PC-9 (cell line): ENCODE results near the gene ZMYND10.

Source experiments
- EZH2 ChIP-seq: fragments of 200-600 bp; sonication (generic); IDR thresholded peaks from 2 replicates; pipeline ENCODE4 v1.8.0; 2017; ENCODE audit warnings: antibody characterized with exemption, low read depth
- TF ChIP-seq, protein P1 (sequence below): fragments of 200-600 bp; sonication (generic); conservative IDR thresholded peaks from 2 replicates; pipeline ENCODE4 v1.6.1; 2017; ENCODE audit warnings: mixed run types, antibody characterized with exemption, mild to moderate bottlenecking, moderate library complexity

DNA sequence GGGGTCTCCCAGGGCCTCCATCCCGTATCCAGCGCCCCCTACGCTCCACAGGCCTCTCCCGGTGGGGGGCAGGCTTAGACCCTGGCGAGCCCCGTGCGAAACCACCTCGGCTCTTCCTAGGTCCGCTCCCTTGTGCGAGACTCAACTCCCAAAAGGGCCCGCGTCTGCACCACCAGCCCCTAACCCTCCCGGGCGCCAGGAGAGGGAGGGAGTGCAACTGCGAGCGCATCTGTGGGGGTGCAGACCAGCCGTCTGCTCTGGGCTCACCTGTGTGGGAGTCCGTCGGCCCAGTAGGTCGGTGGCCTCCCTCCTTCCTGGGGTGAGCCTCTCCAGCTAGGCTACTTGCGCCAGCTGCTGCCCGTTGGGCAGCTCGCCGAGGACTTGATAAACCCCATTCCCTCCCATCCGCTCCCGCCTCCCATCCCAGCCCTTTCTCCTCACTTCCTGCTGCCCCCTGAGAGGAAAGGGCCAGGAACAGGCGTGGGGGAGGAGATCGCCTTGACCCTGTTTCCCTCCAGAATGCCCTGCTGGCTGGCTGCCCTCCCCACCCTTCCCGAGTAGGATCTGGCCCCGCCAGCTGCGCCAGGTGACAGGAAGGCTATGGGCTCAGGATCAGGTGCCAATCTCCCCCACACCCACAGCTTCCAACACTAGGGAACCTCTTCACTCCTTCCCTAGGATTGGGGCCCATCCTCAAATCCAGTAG, 23.0 kb downstream of the ZMYND10 start, which contains the start of gene HYAL2:
- TF ChIP-seq, protein P1, sequence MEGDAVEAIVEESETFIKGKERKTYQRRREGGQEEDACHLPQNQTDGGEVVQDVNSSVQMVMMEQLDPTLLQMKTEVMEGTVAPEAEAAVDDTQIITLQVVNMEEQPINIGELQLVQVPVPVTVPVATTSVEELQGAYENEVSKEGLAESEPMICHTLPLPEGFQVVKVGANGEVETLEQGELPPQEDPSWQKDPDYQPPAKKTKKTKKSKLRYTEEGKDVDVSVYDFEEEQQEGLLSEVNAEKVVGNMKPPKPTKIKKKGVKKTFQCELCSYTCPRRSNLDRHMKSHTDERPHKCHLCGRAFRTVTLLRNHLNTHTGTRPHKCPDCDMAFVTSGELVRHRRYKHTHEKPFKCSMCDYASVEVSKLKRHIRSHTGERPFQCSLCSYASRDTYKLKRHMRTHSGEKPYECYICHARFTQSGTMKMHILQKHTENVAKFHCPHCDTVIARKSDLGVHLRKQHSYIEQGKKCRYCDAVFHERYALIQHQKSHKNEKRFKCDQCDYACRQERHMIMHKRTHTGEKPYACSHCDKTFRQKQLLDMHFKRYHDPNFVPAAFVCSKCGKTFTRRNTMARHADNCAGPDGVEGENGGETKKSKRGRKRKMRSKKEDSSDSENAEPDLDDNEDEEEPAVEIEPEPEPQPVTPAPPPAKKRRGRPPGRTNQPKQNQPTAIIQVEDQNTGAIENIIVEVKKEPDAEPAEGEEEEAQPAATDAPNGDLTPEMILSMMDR, result no peak
- TF ChIP-seq EZH2, result no peak
